ENCODE results near the gene SNTG2. TPM values are rescaled to one million over a fixed set of nuclear protein-coding genes. Genes with fewer than 3 reads are reported as not detected.

Gene SNTG2
- total RNA-seq, 4 donors from 2014 or later: 9.0 to 44.6 (median 30.8) TPM

DNA sequence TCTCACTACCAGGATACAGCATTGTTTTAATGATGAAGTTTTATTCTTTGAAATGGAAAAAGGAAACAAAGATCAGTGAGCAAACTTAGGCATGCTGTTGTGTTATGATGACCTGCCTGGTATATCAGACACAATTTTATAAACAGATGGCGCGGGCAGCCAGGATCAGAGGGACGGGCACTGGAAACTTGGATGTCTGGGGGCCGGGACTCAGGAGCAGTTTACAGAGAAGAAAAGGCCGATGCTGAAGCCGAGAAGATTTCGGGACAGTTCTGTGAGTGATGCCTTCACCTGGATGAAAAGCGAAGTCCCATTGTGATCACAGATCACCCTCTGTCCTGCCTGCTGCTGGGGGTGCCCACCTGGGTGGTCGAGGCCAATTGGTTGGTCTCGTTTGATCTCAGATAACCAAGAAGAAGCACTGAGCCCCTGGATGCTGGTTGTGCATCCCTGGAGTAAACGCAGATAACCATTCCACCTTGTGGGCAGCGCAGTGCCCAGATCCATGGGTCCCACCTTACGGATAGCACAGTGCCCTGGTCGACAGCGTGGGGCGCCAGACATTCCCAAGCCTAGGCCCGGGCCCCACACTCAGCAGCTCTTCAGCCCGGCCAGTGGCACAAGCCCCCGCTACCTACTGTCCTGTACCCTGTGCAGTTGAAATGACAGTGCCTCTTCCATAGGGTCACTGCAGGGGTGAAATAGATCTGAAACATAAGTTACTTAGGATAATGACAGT, 279.7 kb downstream of the SNTG2 start:
- Histone ChIP-seq H3K4me1 (no peaks in the 10 kb centered on the region), H3K27me3 (no peaks in the 10 kb centered on the region), H3K9me3 (peaks cover 0 to 8% (median 0%) of the 10 kb centered on the region in 4 donors), H3K27ac (no peak overlapping the region), H3K4me3 (no peak overlapping the region), H3K36me3 (no peaks in the 10 kb centered on the region)
- WGBS, 2 donors: 91% methylated on average over 18 to 19 of the region's 19 CpGs
- no peak for DNase-seq (ENCODE audit: low spot score in 2 of 2)
- TF ChIP-seq POLR2A (IDR thresholded peaks at IDR 0.05) (no peak), EP300 (IDR thresholded peaks at IDR 0.05) (no peak)
- TF ChIP-seq, protein P1, sequence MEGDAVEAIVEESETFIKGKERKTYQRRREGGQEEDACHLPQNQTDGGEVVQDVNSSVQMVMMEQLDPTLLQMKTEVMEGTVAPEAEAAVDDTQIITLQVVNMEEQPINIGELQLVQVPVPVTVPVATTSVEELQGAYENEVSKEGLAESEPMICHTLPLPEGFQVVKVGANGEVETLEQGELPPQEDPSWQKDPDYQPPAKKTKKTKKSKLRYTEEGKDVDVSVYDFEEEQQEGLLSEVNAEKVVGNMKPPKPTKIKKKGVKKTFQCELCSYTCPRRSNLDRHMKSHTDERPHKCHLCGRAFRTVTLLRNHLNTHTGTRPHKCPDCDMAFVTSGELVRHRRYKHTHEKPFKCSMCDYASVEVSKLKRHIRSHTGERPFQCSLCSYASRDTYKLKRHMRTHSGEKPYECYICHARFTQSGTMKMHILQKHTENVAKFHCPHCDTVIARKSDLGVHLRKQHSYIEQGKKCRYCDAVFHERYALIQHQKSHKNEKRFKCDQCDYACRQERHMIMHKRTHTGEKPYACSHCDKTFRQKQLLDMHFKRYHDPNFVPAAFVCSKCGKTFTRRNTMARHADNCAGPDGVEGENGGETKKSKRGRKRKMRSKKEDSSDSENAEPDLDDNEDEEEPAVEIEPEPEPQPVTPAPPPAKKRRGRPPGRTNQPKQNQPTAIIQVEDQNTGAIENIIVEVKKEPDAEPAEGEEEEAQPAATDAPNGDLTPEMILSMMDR (IDR thresholded peaks at IDR 0.05): no peak

DNA sequence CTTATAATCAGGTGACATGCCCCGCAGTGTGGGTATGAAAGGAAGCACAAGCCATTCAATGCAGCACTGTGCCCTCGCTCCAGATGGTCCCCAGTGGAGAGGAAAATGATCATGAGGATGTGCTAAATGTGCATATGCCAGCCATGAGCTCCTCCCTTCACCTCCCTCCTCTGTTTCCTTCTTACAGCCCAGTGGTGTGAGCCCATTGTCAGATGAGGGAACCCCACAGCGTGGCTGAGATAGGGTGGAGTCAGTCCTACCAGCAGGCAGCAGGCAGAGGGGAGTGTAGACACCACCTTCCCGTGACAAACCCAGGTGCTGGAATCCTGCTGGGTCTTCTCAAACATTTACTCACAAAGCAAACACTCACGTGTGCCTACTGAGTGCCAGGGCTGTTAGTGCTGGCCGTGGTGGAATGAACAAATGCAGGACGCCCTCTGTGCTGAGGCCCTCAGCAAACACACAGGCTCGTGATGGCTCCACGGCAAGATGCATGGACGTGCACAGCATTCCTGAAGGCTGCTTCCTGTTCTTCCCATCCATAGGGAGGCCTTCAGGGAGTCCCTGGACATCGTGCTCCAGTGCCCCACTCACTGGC, 280.9 kb downstream of the SNTG2 start:
- DNase-seq (ENCODE audit: low spot score in 2 of 2): no peak
- Histone ChIP-seq H3K27ac (no peak overlapping the region), H3K4me1 (no peaks in the 10 kb centered on the region), H3K27me3 (no peaks in the 10 kb centered on the region), H3K4me3 (no peak overlapping the region), H3K9me3 (peaks cover 0 to 8% (median 0%) of the 10 kb centered on the region in 4 donors), H3K36me3 (no peaks in the 10 kb centered on the region)
- 78 to 87% methylated on average over 4 to 11 of the region's 11 CpGs for WGBS, 2 donors
- TF ChIP-seq, protein P1 (IDR thresholded peaks at IDR 0.05): no peak
- TF ChIP-seq POLR2A (IDR thresholded peaks at IDR 0.05): no peak
- TF ChIP-seq EP300 (IDR thresholded peaks at IDR 0.05): no peak

DNA sequence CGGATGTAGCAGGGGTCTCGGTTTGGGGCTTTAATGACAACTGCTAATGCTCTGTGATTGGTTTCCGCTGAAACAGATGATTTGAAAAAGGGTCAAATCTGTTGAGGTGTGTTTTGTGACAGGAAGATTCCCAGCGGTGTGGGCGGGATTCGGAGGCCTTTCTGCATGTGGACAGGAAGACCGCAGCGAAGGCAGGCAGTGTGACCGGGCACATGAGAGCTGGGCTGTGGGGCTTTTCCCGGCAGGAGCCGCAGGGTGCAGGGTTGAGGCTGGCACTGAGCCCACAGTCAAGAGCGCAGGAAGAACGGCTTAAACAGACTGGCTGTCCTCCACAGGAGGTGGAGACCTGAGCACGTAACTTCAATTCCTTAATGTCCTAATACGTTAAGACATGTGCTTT, 282.6 kb downstream of the SNTG2 start:
- H3K27me3 ChIP-seq: no peaks in the 10 kb centered on the region

GRCh38 chr2:1234731-1235308, 284.2 kb downstream of the SNTG2 start:
- no peak overlapping the region for H3K27ac ChIP-seq
- no peak for DNase-seq (ENCODE audit: low spot score in 2 of 2)
- H3K4me1 ChIP-seq: no peaks in the 10 kb centered on the region
- no peaks in the 10 kb centered on the region for H3K36me3 ChIP-seq
- H3K4me3 ChIP-seq: no peak overlapping the region
- 76 to 91% methylated on average over 8 to 11 of the region's 13 CpGs for WGBS, 2 donors
- H3K9me3 ChIP-seq: peaks cover 0 to 5% (median 0%) of the 10 kb centered on the region in 4 donors
- TF ChIP-seq POLR2A (IDR thresholded peaks at IDR 0.05): no peak
- TF ChIP-seq, protein P1 (IDR thresholded peaks at IDR 0.05): no peak
- no peak for TF ChIP-seq EP300 (IDR thresholded peaks at IDR 0.05)
- no peaks in the 10 kb centered on the region for H3K27me3 ChIP-seq

More for the DNA sequence above, 282.6 kb downstream of the SNTG2 start:
- H3K4me1 ChIP-seq: no peaks in the 10 kb centered on the region
- DNase-seq (ENCODE audit: low spot score in 2 of 2): no peak
- no peak overlapping the region for H3K27ac ChIP-seq
- no peak overlapping the region for H3K4me3 ChIP-seq
- TF ChIP-seq, protein P1 (IDR thresholded peaks at IDR 0.05): no peak
- TF ChIP-seq POLR2A (IDR thresholded peaks at IDR 0.05): no peak
- TF ChIP-seq EP300 (IDR thresholded peaks at IDR 0.05): no peak
- H3K36me3 ChIP-seq: no peaks in the 10 kb centered on the region
- peaks cover 0 to 8% (median 0%) of the 10 kb centered on the region in 4 donors for H3K9me3 ChIP-seq
- 70 to 78% methylated on average over 15 of the region's 15 CpGs for WGBS, 2 donors

- WGBS, 2 donors: 69% methylated on average over 5 of the region's 5 CpGs
- H3K9me3 ChIP-seq: no peaks in the 10 kb centered on the region
- H3K4me1 ChIP-seq: no peaks in the 10 kb centered on the region
- no peaks in the 10 kb centered on the region for H3K27me3 ChIP-seq
- no peaks in the 10 kb centered on the region for H3K36me3 ChIP-seq
- H3K4me3 ChIP-seq: no peak overlapping the region
- DNase-seq (ENCODE audit: low spot score in 2 of 2): no peak
- H3K27ac ChIP-seq: no peak overlapping the region
- TF ChIP-seq EP300 (IDR thresholded peaks at IDR 0.05): no peak
- TF ChIP-seq POLR2A (IDR thresholded peaks at IDR 0.05): no peak
- TF ChIP-seq, protein P1 (IDR thresholded peaks at IDR 0.05): no peak
These were observed 285.2 kb downstream of the SNTG2 start for GRCh38 chr2:1235806-1236205.

Data from tibial nerve (tissue), 4 donors.